Measurements from ENCODE around the gene ALS2. TPM values are rescaled to one million over a fixed set of nuclear protein-coding genes. Genes with fewer than 3 reads are reported as not detected.

ALS2 gene
- total and polyA plus RNA-seq, 4 donors = 8.2 to 35.3 (median 15.0) TPM

DNA sequence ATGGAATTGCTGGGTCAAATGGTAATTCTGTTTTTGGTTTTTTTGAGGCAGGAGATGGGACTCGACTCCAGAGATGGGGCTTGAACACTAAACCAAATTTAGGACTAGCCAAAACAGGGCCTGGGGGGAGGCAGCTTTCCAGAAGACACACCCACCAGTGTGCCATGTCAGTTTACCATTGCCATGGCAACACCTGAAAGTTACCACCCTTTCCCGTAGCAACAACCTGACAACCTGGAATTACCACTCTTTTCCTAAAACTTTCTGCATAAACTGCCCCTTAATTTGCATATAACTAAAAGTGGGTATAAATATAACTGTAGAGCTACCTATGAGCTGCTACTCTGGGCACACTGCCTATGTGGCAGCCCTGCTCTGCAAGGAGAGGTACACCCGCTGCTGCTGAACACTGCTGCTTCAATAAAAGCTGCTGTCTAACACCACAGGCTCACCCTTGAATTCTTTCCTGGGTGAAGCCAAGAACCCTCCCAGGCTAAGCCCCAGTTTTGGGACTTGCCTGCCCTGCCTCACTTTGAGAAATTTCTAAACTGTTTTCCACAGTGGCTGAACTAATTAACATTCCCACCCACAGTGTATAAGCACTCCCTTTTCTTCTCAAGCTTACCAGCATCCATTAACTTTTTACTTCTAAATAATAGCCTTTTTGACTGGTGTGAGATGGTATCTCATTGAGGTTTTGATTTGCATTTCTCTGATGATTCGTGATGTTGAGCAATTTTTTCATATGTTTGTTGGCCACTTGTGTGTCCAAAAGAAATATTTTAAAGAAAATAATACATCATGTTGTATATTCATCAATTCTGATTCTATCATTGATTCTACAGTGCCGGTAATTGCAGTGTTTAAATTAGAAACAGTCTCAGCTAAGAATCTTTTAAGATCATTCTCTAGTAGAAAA lies 36.2 kb upstream of the ALS2 start:
- no peak overlapping the region for H3K4me3 ChIP-seq (ENCODE audit: low read depth in 1 of 3, low read length in 3 of 3)
- TF ChIP-seq, protein P1, sequence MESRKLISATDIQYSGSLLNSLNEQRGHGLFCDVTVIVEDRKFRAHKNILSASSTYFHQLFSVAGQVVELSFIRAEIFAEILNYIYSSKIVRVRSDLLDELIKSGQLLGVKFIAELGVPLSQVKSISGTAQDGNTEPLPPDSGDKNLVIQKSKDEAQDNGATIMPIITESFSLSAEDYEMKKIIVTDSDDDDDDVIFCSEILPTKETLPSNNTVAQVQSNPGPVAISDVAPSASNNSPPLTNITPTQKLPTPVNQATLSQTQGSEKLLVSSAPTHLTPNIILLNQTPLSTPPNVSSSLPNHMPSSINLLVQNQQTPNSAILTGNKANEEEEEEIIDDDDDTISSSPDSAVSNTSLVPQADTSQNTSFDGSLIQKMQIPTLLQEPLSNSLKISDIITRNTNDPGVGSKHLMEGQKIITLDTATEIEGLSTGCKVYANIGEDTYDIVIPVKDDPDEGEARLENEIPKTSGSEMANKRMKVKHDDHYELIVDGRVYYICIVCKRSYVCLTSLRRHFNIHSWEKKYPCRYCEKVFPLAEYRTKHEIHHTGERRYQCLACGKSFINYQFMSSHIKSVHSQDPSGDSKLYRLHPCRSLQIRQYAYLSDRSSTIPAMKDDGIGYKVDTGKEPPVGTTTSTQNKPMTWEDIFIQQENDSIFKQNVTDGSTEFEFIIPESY (IDR thresholded peaks at IDR 0.05) = no peak
- no peak for TF ChIP-seq FOXA2 (IDR thresholded peaks at IDR 0.05)
- no peak for TF ChIP-seq YY1 (IDR thresholded peaks at IDR 0.05)
- TF ChIP-seq, protein P2, sequence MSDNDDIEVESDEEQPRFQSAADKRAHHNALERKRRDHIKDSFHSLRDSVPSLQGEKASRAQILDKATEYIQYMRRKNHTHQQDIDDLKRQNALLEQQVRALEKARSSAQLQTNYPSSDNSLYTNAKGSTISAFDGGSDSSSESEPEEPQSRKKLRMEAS (IDR thresholded peaks at IDR 0.05) = no peak
- no peak for TF ChIP-seq FOXA1 (IDR thresholded peaks at IDR 0.05)
- TF ChIP-seq, protein P3, sequence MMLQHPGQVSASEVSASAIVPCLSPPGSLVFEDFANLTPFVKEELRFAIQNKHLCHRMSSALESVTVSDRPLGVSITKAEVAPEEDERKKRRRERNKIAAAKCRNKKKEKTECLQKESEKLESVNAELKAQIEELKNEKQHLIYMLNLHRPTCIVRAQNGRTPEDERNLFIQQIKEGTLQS (IDR thresholded peaks at IDR 0.05) = no peak
- no peak for TF ChIP-seq HNF4A (conservative IDR thresholded peaks at IDR 0.05)
- TF ChIP-seq RAD21 (IDR thresholded peaks at IDR 0.05) = no peak
- no peak for TF ChIP-seq JUND (IDR thresholded peaks at IDR 0.05)
- TF ChIP-seq, protein P4, sequence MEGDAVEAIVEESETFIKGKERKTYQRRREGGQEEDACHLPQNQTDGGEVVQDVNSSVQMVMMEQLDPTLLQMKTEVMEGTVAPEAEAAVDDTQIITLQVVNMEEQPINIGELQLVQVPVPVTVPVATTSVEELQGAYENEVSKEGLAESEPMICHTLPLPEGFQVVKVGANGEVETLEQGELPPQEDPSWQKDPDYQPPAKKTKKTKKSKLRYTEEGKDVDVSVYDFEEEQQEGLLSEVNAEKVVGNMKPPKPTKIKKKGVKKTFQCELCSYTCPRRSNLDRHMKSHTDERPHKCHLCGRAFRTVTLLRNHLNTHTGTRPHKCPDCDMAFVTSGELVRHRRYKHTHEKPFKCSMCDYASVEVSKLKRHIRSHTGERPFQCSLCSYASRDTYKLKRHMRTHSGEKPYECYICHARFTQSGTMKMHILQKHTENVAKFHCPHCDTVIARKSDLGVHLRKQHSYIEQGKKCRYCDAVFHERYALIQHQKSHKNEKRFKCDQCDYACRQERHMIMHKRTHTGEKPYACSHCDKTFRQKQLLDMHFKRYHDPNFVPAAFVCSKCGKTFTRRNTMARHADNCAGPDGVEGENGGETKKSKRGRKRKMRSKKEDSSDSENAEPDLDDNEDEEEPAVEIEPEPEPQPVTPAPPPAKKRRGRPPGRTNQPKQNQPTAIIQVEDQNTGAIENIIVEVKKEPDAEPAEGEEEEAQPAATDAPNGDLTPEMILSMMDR (IDR thresholded peaks at IDR 0.05; ENCODE audit: low read depth, low read length, missing input control) = no peak
- no peaks in the 10 kb centered on the region for H3K4me1 ChIP-seq (ENCODE audit: control insufficient read depth in 4 of 4, insufficient read depth in 4 of 4, low read length in 3 of 4)
- no peaks in the 10 kb centered on the region for H3K36me3 ChIP-seq (ENCODE audit: control insufficient read depth in 4 of 4, insufficient read depth in 3 of 4, low read depth in 1 of 4, low read length in 3 of 4)
- H3K27ac ChIP-seq (ENCODE audit: low read depth in 1 of 2, low read length in 2 of 2) = no peak overlapping the region
- WGBS = 75% methylated on average over 5 of the region's 5 CpGs
- H3K9ac ChIP-seq (ENCODE audit: low read depth in 1 of 2, low read length in 2 of 2) = no peak overlapping the region
- H3K27me3 ChIP-seq (ENCODE audit: control insufficient read depth in 4 of 4, insufficient read depth in 4 of 4, low read length in 3 of 4) = no peaks in the 10 kb centered on the region
- DNase-seq (ENCODE audit: low spot score) = no peak
- no peaks in the 10 kb centered on the region for H3K9me3 ChIP-seq (ENCODE audit: control insufficient read depth in 4 of 4, low read length in 3 of 4)

DNA sequence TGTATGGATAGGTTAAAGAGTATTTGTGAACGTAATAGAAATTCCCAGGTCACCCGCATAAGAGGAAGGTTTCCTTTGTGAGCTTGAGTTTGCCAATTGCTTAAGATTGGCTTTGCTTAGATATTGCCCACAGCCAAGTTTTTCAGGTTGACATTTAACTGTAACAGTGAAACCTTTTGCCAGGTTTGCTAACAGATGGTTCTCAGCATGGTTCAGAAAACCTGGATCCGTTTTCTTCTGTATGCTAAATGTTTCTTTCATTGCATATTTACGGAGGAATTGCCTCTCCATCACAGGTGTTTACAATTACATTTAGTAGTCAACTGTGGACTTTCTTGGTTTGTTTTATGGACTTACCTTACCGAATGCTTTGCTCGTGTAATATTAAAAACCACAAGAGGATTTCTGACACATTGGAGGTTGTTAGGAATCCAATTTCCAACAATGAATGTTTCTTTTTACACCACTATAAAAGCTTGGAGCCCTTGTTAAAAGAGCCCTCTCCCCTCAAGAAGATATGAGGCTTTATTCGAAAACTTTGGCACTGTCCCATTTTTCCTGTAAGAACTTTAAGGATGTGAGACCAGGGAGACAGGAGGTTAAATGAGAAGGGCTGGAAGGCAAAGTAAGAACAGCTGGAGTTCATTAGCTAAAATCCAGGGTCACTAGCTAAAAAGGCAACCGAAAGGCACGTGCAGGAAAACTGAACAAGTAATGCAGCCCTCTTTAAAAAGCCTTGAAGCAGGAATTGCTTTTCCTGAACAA lies 33.4 kb upstream of the ALS2 start:
- no peaks in the 10 kb centered on the region for H3K36me3 ChIP-seq (ENCODE audit: control insufficient read depth in 4 of 4, insufficient read depth in 3 of 4, low read depth in 1 of 4, low read length in 3 of 4)
- no peak overlapping the region for H3K9ac ChIP-seq (ENCODE audit: low read depth in 1 of 2, low read length in 2 of 2)
- 77% methylated on average over 9 of the region's 9 CpGs for WGBS
- no peak overlapping the region for H3K4me3 ChIP-seq (ENCODE audit: low read depth in 1 of 3, low read length in 3 of 3)
- DNase-seq (ENCODE audit: low spot score) = no peak
- H3K4me1 ChIP-seq (ENCODE audit: control insufficient read depth in 4 of 4, insufficient read depth in 4 of 4, low read length in 3 of 4) = no peaks in the 10 kb centered on the region
- H3K27ac ChIP-seq (ENCODE audit: low read depth in 1 of 2, low read length in 2 of 2) = no peak overlapping the region
- H3K27me3 ChIP-seq (ENCODE audit: control insufficient read depth in 4 of 4, insufficient read depth in 4 of 4, low read length in 3 of 4) = no peaks in the 10 kb centered on the region
- no peaks in the 10 kb centered on the region for H3K9me3 ChIP-seq (ENCODE audit: control insufficient read depth in 4 of 4, low read length in 3 of 4)
- TF ChIP-seq TAF1 (conservative IDR thresholded peaks at IDR 0.05) = no peak
- no peak for TF ChIP-seq HNF4A (conservative IDR thresholded peaks at IDR 0.05)
- no peak for TF ChIP-seq FOXA2 (IDR thresholded peaks at IDR 0.05)
- no peak for TF ChIP-seq NR2F2 (IDR thresholded peaks at IDR 0.05)
- TF ChIP-seq, protein P1 (IDR thresholded peaks at IDR 0.05) = no peak
- TF ChIP-seq SP1 (IDR thresholded peaks at IDR 0.05) = no peak
- TF ChIP-seq, protein P2 (IDR thresholded peaks at IDR 0.05) = no peak
- TF ChIP-seq, protein P3 (IDR thresholded peaks at IDR 0.05) = no peak
- no peak for TF ChIP-seq JUND (IDR thresholded peaks at IDR 0.05)
- TF ChIP-seq RXRA (IDR thresholded peaks at IDR 0.05) = no peak
- TF ChIP-seq EGR1 (IDR thresholded peaks at IDR 0.05; ENCODE audit: low read depth in 2 of 2) = no peak
- TF ChIP-seq, protein P5, sequence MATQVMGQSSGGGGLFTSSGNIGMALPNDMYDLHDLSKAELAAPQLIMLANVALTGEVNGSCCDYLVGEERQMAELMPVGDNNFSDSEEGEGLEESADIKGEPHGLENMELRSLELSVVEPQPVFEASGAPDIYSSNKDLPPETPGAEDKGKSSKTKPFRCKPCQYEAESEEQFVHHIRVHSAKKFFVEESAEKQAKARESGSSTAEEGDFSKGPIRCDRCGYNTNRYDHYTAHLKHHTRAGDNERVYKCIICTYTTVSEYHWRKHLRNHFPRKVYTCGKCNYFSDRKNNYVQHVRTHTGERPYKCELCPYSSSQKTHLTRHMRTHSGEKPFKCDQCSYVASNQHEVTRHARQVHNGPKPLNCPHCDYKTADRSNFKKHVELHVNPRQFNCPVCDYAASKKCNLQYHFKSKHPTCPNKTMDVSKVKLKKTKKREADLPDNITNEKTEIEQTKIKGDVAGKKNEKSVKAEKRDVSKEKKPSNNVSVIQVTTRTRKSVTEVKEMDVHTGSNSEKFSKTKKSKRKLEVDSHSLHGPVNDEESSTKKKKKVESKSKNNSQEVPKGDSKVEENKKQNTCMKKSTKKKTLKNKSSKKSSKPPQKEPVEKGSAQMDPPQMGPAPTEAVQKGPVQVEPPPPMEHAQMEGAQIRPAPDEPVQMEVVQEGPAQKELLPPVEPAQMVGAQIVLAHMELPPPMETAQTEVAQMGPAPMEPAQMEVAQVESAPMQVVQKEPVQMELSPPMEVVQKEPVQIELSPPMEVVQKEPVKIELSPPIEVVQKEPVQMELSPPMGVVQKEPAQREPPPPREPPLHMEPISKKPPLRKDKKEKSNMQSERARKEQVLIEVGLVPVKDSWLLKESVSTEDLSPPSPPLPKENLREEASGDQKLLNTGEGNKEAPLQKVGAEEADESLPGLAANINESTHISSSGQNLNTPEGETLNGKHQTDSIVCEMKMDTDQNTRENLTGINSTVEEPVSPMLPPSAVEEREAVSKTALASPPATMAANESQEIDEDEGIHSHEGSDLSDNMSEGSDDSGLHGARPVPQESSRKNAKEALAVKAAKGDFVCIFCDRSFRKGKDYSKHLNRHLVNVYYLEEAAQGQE (IDR thresholded peaks at IDR 0.05) = no peak
